Effector memory CD4-positive, alpha-beta T cell (primary cell): ENCODE data around the gene OR4D1.

Experiments
- DNase-seq, 3 donors: peaks; one replicate each; pipeline ENCODE4 v3.0.0-alpha.2; 2020
- H3K27ac ChIP-seq: 2 replicates; pipeline ENCODE4 v1.7.0; 2013; ENCODE audit warnings: mild to moderate bottlenecking, low read length, moderate library complexity; ENCODE audit not compliant: insufficient read depth, poor library complexity, severe bottlenecking
- H3K27me3 ChIP-seq: replicated peaks from 2 replicates; pipeline ENCODE4 v1.7.0; 2013; ENCODE audit warnings: mild to moderate bottlenecking, low read length; ENCODE audit not compliant: insufficient read depth, control insufficient read depth, poor library complexity, severe bottlenecking
- H3K36me3 ChIP-seq: 2 replicates; pipeline ENCODE4 v1.7.0; 2013; ENCODE audit warnings: mild to moderate bottlenecking, low read length, moderate library complexity; ENCODE audit not compliant: control insufficient read depth, insufficient read depth
- H3K4me1 ChIP-seq: 2 replicates; pipeline ENCODE4 v1.7.0; 2013; ENCODE audit warnings: low read length, mild to moderate bottlenecking; ENCODE audit not compliant: control insufficient read depth, insufficient read depth, poor library complexity, severe bottlenecking
- H3K4me3 ChIP-seq: 2 replicates; pipeline ENCODE4 v1.7.0; 2013; ENCODE audit warnings: low read length, low read depth, mild to moderate bottlenecking; ENCODE audit not compliant: insufficient read depth, poor library complexity, severe bottlenecking
- H3K9me3 ChIP-seq: 2 replicates; pipeline ENCODE4 v1.7.0; 2013; ENCODE audit warnings: mild to moderate bottlenecking, low read length, moderate library complexity; ENCODE audit not compliant: control insufficient read depth

OR4D1 gene

GRCh38 chr17:58205936-58206335 is 57.8 kb downstream of the OR4D1 start:
- no peak overlapping the region for H3K27ac ChIP-seq
- no peaks in the 10 kb centered on the region for H3K9me3 ChIP-seq
- H3K4me3 ChIP-seq, result no peak overlapping the region
- H3K27me3 ChIP-seq, result no peaks in the 10 kb centered on the region
- DNase-seq, result no peak
- H3K36me3 ChIP-seq, result peaks cover 25% of the 10 kb centered on the region
- H3K4me1 ChIP-seq, result no peaks in the 10 kb centered on the region

GRCh38 chr17:58207451-58207850 is 59.3 kb downstream of the OR4D1 start:
- Histone ChIP-seq H3K27ac (no peak overlapping the region), H3K36me3 (peaks cover 33% of the 10 kb centered on the region), H3K4me3 (no peak overlapping the region), H3K4me1 (no peaks in the 10 kb centered on the region), H3K9me3 (no peaks in the 10 kb centered on the region), H3K27me3 (no peaks in the 10 kb centered on the region)
- no peak for DNase-seq

- Histone ChIP-seq H3K27me3 (no peaks in the 10 kb centered on the region), H3K27ac (no peak overlapping the region), H3K4me1 (no peaks in the 10 kb centered on the region), H3K36me3 (peaks cover 40% of the 10 kb centered on the region), H3K4me3 (no peak overlapping the region), H3K9me3 (no peaks in the 10 kb centered on the region)
- DNase-seq, result no peak
Observed at GRCh38 chr17:58208344-58208743, 60.2 kb downstream of the OR4D1 start.
